WI38 (cell line): ENCODE data around the gene DNAH5.

Experiments used
- H3K4me3 ChIP-seq: 2 replicates; pipeline ENCODE4 v1.5.1; 2011; ENCODE audit warnings: low read depth, mild to moderate bottlenecking, control low read depth, low read length
- TF ChIP-seq, protein P1 (sequence below): IDR thresholded peaks from 2 replicates; pipeline ENCODE4 v1.5.1; 2012; ENCODE audit warnings: low read depth, mild to moderate bottlenecking, control low read depth, low read length

DNAH5 gene, protein sequence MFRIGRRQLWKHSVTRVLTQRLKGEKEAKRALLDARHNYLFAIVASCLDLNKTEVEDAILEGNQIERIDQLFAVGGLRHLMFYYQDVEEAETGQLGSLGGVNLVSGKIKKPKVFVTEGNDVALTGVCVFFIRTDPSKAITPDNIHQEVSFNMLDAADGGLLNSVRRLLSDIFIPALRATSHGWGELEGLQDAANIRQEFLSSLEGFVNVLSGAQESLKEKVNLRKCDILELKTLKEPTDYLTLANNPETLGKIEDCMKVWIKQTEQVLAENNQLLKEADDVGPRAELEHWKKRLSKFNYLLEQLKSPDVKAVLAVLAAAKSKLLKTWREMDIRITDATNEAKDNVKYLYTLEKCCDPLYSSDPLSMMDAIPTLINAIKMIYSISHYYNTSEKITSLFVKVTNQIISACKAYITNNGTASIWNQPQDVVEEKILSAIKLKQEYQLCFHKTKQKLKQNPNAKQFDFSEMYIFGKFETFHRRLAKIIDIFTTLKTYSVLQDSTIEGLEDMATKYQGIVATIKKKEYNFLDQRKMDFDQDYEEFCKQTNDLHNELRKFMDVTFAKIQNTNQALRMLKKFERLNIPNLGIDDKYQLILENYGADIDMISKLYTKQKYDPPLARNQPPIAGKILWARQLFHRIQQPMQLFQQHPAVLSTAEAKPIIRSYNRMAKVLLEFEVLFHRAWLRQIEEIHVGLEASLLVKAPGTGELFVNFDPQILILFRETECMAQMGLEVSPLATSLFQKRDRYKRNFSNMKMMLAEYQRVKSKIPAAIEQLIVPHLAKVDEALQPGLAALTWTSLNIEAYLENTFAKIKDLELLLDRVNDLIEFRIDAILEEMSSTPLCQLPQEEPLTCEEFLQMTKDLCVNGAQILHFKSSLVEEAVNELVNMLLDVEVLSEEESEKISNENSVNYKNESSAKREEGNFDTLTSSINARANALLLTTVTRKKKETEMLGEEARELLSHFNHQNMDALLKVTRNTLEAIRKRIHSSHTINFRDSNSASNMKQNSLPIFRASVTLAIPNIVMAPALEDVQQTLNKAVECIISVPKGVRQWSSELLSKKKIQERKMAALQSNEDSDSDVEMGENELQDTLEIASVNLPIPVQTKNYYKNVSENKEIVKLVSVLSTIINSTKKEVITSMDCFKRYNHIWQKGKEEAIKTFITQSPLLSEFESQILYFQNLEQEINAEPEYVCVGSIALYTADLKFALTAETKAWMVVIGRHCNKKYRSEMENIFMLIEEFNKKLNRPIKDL (N-terminal part only)

DNA sequence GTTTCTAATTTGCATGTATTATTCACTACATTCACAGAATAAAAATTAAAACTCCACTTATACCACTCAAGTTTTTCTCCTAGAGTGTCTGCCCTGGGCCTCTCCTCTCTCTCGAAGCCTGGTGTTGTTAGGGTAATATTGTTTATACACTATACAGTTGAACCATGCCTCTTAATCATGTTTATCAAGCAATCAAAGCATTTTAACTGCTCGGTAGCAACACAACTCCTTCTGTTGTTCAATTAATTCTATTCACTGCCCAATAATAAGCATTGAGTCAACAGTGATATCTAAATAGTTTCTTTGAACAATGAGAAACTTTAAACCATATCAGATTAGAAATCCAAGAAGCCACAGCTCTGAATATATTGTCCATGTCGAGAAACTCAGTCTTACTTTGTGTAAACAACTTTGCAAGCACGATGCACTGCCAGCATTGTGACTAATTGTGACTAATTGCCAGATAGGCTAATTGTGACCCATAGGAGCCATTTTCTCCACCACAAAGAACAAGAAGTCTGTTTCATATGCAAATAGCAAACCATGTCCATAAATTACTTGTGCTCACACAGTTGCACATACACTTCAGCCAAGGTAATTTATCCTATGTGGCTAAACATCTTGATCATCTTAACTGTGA is at the start of gene DNAH5:
Gene DNAH5, minus strand, starts transcription at position 129 of the 640 bp plus-strand sequence. CDS start 250 bp downstream, outside the sequence.
- TF ChIP-seq, protein P1, sequence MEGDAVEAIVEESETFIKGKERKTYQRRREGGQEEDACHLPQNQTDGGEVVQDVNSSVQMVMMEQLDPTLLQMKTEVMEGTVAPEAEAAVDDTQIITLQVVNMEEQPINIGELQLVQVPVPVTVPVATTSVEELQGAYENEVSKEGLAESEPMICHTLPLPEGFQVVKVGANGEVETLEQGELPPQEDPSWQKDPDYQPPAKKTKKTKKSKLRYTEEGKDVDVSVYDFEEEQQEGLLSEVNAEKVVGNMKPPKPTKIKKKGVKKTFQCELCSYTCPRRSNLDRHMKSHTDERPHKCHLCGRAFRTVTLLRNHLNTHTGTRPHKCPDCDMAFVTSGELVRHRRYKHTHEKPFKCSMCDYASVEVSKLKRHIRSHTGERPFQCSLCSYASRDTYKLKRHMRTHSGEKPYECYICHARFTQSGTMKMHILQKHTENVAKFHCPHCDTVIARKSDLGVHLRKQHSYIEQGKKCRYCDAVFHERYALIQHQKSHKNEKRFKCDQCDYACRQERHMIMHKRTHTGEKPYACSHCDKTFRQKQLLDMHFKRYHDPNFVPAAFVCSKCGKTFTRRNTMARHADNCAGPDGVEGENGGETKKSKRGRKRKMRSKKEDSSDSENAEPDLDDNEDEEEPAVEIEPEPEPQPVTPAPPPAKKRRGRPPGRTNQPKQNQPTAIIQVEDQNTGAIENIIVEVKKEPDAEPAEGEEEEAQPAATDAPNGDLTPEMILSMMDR: no peak
- no peak within 1 kb of the TSS for H3K4me3 ChIP-seq

DNA sequence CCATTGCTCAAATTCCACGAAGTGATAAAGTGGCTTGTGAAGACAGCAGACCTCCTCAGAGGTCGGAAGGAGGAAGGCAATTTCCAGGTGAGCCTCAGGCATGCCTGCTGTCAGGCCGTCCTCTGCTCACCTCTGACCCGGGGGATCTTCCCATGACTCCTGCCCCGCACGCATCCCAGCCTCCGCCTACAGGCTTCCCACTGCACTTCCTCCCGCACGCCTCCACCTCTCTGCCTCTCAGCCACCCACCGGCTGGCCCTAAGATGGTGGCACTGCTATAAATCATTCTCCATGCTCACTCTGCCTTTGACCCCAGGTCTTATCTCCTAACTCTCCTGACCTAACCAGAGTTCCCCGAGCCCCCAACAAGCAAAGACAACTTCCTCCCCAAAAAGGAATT is 49.4 kb upstream of the DNAH5 start:
- no peak overlapping the region for H3K4me3 ChIP-seq
- TF ChIP-seq, protein P1: no peak

DNA sequence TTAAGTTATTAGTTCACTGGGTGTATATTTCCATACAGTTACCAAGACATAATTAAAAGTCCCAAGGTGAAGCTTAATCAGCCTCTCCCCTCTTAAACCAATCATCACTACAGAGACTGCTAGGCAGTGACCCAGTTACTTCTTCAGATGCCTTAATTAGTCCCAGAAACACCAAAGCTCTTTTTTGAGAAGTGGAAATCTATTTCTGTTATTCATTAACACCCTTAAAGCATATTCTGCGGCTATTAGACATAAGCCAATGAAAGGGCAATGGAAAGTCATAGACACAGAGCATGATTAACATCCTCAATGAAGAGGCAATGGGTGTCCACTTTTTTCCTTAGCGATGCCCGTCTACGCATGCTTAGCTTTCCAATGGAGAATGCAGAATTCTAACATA is 48.3 kb upstream of the DNAH5 start:
- TF ChIP-seq, protein P1: no peak
- no peak overlapping the region for H3K4me3 ChIP-seq

DNA sequence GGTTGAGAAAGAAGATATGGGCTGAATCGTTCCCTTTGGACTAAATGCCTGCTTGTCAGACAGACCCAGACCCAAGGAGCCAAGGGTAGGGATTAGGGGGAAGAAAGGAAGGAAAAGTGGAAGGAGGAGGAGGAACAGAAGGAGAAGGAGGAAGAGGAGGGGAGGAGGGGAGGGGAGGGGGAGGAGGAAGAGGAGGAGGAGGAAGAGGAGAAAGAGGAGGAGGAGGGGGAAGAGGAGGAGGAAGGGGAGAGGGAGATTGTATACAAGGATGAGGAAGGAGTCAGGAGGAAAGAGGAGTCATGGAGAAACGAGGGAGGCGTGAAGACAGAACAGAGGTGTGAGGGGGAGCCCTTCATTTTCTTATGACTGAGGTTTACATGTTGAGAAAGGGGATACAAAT is 46.9 kb upstream of the DNAH5 start:
- H3K4me3 ChIP-seq: no peak overlapping the region
- TF ChIP-seq, protein P1: no peak

DNA sequence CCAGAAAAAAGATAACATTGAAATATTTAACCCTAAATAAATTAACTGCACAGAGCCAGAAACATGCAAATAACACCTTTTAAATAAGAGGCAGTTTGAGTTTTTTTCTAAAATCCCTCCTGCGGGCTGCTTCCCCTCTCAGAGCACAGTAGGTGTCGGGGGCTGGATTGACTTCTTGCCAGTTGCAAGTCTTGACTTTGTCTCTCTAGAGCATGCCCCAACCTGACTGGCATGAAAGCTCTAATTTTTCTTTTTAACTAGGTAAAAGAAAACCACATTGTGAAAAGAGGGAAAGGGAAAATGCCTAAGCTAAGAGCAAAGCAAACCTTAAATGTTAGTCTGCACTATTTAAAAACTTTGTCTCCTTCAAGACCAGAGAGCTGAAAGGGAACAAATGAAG is 46.4 kb upstream of the DNAH5 start:
- TF ChIP-seq, protein P1: no peak
- H3K4me3 ChIP-seq: no peak overlapping the region

DNA sequence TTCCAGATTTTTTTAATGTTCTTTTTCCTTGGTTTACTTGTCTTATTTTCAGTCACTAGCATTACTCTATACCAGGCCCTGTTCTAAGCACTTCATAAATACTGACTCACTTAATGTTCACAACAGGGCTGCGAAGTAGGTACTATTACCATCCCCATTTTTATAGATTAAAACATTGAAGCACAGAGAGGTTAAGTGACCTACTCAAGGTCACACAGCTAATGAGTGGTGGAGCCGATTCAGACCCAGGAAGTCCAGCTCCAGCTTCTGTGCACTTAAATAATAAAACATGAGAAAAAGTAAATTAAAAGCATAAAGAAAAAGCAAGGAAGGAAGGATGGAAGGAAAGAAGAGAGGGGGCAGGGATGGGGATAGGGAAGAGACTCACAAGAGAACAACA is 45.3 kb upstream of the DNAH5 start:
- H3K4me3 ChIP-seq: no peak overlapping the region
- TF ChIP-seq, protein P1: no peak
